Measurements from ENCODE around the gene DCX.

Gene DCX

DNA sequence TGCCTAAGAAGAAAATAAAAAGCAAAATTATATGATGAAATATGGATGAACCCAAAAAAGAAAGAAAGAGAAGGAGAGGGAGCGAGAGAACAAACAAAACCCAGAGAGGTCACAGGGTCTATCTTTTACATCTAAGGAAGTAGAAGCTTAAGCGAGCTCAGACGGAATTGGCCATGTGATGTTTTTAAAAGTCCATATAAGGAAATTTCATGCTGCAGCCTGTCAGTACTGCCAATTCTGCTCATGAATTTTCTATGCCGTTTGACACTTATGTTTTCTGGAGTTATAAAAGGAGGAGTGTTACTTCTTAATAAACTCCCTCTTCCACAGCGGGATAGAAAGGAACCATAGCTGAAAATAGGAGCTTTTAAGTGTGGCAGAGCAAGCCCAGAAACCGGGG lies 32.9 kb upstream of the DCX start:
- Histone ChIP-seq H3K27ac (no peak overlapping the region), H3K4me3 (IDR thresholded peaks at IDR 0.05; ENCODE audit: insufficient read depth, low read depth, low read length) (no peak overlapping the region), H3K9ac (no peak overlapping the region), H3K36me3 (ENCODE audit: insufficient read depth) (no peaks in the 10 kb centered on the region), H3K27me3 (ENCODE audit: insufficient read depth, low read depth) (no peaks in the 10 kb centered on the region), H3K79me2 (ENCODE audit: insufficient read depth, low read depth) (no peaks in the 10 kb centered on the region), H2AFZ (ENCODE audit: low read depth) (no peak overlapping the region; the same call in 1 of the 2 replicates), H4K20me1 (ENCODE audit: insufficient read depth) (no peaks in the 10 kb centered on the region), H3K4me1 (ENCODE audit: low read depth, poor library complexity, severe bottlenecking) (no peaks in the 10 kb centered on the region), H3K4me2 (no peak overlapping the region)
- TF ChIP-seq, protein P1, sequence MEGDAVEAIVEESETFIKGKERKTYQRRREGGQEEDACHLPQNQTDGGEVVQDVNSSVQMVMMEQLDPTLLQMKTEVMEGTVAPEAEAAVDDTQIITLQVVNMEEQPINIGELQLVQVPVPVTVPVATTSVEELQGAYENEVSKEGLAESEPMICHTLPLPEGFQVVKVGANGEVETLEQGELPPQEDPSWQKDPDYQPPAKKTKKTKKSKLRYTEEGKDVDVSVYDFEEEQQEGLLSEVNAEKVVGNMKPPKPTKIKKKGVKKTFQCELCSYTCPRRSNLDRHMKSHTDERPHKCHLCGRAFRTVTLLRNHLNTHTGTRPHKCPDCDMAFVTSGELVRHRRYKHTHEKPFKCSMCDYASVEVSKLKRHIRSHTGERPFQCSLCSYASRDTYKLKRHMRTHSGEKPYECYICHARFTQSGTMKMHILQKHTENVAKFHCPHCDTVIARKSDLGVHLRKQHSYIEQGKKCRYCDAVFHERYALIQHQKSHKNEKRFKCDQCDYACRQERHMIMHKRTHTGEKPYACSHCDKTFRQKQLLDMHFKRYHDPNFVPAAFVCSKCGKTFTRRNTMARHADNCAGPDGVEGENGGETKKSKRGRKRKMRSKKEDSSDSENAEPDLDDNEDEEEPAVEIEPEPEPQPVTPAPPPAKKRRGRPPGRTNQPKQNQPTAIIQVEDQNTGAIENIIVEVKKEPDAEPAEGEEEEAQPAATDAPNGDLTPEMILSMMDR (conservative IDR thresholded peaks at IDR 0.05; ENCODE audit: low read depth, low read length), result no peak

DNA sequence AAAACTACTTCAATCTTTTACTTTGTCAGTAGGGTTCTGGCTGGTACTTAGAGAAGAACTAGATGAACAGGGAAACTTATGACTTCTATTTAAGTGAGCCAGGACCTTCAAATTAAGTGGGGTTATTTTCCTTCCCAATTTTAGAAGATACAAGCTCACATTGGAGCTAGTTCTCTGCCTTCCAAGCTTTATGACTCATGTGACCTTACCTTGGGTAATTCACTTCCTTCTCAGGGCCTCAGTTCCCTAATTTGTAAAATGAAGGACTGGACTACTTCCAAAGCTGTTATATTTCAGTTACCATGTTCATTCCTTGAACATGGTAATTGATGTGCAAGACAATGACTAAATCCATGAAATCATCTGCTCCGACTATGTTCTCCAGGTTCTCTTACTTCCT lies 32.0 kb upstream of the DCX start:
- no peak overlapping the region for H3K4me3 ChIP-seq (IDR thresholded peaks at IDR 0.05; ENCODE audit: insufficient read depth, low read depth, low read length)
- H3K4me1 ChIP-seq (ENCODE audit: low read depth, poor library complexity, severe bottlenecking), result no peaks in the 10 kb centered on the region
- H2AFZ ChIP-seq (ENCODE audit: low read depth), result no peak overlapping the region
- no peaks in the 10 kb centered on the region for H3K36me3 ChIP-seq (ENCODE audit: insufficient read depth)
- TF ChIP-seq, protein P1 (conservative IDR thresholded peaks at IDR 0.05; ENCODE audit: low read depth, low read length), result no peak
- H3K9ac ChIP-seq, result no peak overlapping the region
- no peaks in the 10 kb centered on the region for H3K27me3 ChIP-seq (ENCODE audit: insufficient read depth, low read depth)
- H4K20me1 ChIP-seq (ENCODE audit: insufficient read depth), result no peaks in the 10 kb centered on the region
- H3K27ac ChIP-seq, result no peak overlapping the region
- H3K79me2 ChIP-seq (ENCODE audit: insufficient read depth, low read depth), result no peaks in the 10 kb centered on the region
- no peak overlapping the region for H3K4me2 ChIP-seq

DNA sequence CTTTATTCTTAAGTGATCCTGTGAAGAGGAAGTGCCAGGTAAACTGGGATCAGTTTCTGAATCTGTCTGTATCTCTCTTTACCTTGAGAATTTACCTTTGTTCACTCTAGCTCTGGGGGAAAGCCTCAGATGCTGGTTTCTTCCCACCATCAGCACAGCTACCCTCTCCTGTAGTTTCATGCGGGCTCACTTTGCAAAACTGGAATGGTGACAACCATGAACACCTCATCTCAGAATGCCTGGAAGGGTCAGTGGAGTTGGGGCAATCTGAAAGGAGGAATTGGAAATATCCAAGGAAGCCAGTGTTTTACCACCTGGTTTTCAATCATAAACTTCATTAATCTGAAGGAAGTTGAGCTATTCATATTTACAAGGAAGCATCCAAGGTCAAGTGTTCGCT lies 30.8 kb upstream of the DCX start:
- TF ChIP-seq, protein P1 (conservative IDR thresholded peaks at IDR 0.05; ENCODE audit: low read depth, low read length), result no peak
- Histone ChIP-seq H3K9ac (no peak overlapping the region), H3K27me3 (ENCODE audit: insufficient read depth, low read depth) (no peaks in the 10 kb centered on the region)

DNA sequence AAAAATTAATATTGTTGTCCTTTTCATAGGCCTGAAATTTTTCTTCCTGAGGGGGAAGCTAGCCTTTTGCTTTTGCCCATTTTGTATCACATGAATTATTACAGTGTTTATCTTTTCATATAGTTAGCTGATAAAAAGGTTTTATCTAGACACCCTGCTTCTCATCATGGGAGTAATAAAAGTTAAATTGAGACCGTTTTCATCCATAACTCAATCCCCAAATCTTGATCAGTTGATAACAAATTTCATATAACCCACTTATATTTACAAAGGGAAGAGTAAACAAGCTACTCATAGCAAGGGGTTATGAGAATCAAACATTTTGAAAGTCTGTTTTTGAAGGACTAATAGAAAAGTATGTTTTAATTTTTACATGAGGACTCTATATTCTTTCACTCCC lies 23.5 kb upstream of the DCX start:
- TF ChIP-seq, protein P1 (conservative IDR thresholded peaks at IDR 0.05; ENCODE audit: low read depth, low read length), result no peak
- Histone ChIP-seq H3K4me3 (IDR thresholded peaks at IDR 0.05; ENCODE audit: insufficient read depth, low read depth, low read length) (no peak overlapping the region), H4K20me1 (ENCODE audit: insufficient read depth) (no peaks in the 10 kb centered on the region), H3K9ac (no peak overlapping the region), H3K79me2 (ENCODE audit: insufficient read depth, low read depth) (no peaks in the 10 kb centered on the region), H3K4me1 (ENCODE audit: low read depth, poor library complexity, severe bottlenecking) (no peaks in the 10 kb centered on the region), H3K27ac (no peak overlapping the region), H3K4me2 (no peak overlapping the region), H3K27me3 (ENCODE audit: insufficient read depth, low read depth) (no peaks in the 10 kb centered on the region), H3K36me3 (ENCODE audit: insufficient read depth) (no peaks in the 10 kb centered on the region), H2AFZ (ENCODE audit: low read depth) (no peak overlapping the region)

More for the DNA sequence above, 30.8 kb upstream of the DCX start:
- Histone ChIP-seq H3K4me2 (no peak overlapping the region), H3K27ac (no peak overlapping the region), H3K4me3 (IDR thresholded peaks at IDR 0.05; ENCODE audit: insufficient read depth, low read depth, low read length) (no peak overlapping the region), H4K20me1 (ENCODE audit: insufficient read depth) (no peaks in the 10 kb centered on the region), H3K79me2 (ENCODE audit: insufficient read depth, low read depth) (no peaks in the 10 kb centered on the region), H3K36me3 (ENCODE audit: insufficient read depth) (no peaks in the 10 kb centered on the region), H3K4me1 (ENCODE audit: low read depth, poor library complexity, severe bottlenecking) (no peaks in the 10 kb centered on the region), H2AFZ (ENCODE audit: low read depth) (no peak overlapping the region)

Measured in KMS-11 (cell line).